IPS-18c (cell line): ENCODE results near the gene FKBP3.
"Not testable (repeated sequence)": the region's sequence is repeated elsewhere in the genome, so short reads cannot be mapped to it uniquely, and the experiment has no call there.

Source experiments
- H3K4me3 ChIP-seq: 2 replicates; pipeline ENCODE4 v1.7.0; 2013; ENCODE audit warnings: low read depth, mild to moderate bottlenecking, low read length, moderate library complexity; ENCODE audit not compliant: insufficient read depth
- H3K9me3 ChIP-seq: one replicate; pipeline ENCODE4 v1.6.1; 2013; ENCODE audit warnings: mild to moderate bottlenecking, low read length, moderate library complexity; ENCODE audit not compliant: control insufficient read depth, insufficient read depth

The FKBP3 gene

GRCh38 chr14:45134051-45134958 lies at the start of gene FKBP3:
Gene FKBP3, minus strand, starts transcription at chr14:45134481. Its CDS starts 25 bp downstream, at chr14:45134456.
- H3K4me3 ChIP-seq = peak within 1 kb of the TSS; percentile 80
- no peaks in the 10 kb centered on the region for H3K9me3 ChIP-seq

GRCh38 chr14:45181806-45182205 lies 47.5 kb upstream of the FKBP3 start:
- Histone ChIP-seq H3K4me3 (no peak overlapping the region), H3K9me3 (no peaks in the 10 kb centered on the region)

- Histone ChIP-seq H3K4me3 (no peak overlapping the region), H3K9me3 (no peaks in the 10 kb centered on the region)
Observed at GRCh38 chr14:45181329-45181728, 47.0 kb upstream of the FKBP3 start.

- H3K4me3 ChIP-seq = no peak overlapping the region
Observed at GRCh38 chr14:45177076-45177475, 42.8 kb upstream of the FKBP3 start.

GRCh38 chr14:45169906-45170305 lies 35.6 kb upstream of the FKBP3 start:
- no peak overlapping the region for H3K4me3 ChIP-seq
- no peaks in the 10 kb centered on the region for H3K9me3 ChIP-seq

More at GRCh38 chr14:45177076-45177475, 42.8 kb upstream of the FKBP3 start:
- H3K9me3 ChIP-seq = no peaks in the 10 kb centered on the region

GRCh38 chr14:45156067-45156466 lies 21.8 kb upstream of the FKBP3 start:
- Histone ChIP-seq H3K4me3 (no peak overlapping the region), H3K9me3 (no peaks in the 10 kb centered on the region)

GRCh38 chr14:45150386-45150890 lies 16.2 kb upstream of the FKBP3 start:
- Histone ChIP-seq H3K9me3 (no peaks in the 10 kb centered on the region), H3K4me3 (no peak overlapping the region)

- no peaks in the 10 kb centered on the region for H3K9me3 ChIP-seq
Observed at GRCh38 chr14:45149602-45150001, 15.3 kb upstream of the FKBP3 start.

GRCh38 chr14:45145214-45145613 lies 10.9 kb upstream of the FKBP3 start:
- H3K4me3 ChIP-seq = no peak overlapping the region
- H3K9me3 ChIP-seq = no peaks in the 10 kb centered on the region

More at GRCh38 chr14:45149602-45150001, 15.3 kb upstream of the FKBP3 start:
- no peak overlapping the region for H3K4me3 ChIP-seq

GRCh38 chr14:45144658-45145057 lies 10.4 kb upstream of the FKBP3 start:
- no peaks in the 10 kb centered on the region for H3K9me3 ChIP-seq
- H3K4me3 ChIP-seq = no peak overlapping the region

- not testable (repeated sequence) for H3K4me3 ChIP-seq, H3K9me3 ChIP-seq
Observed at GRCh38 chr14:45142083-45142482, 7.8 kb upstream of the FKBP3 start.

GRCh38 chr14:45140661-45141187 lies 6.4 kb upstream of the FKBP3 start:
- Histone ChIP-seq H3K4me3 (no peak overlapping the region), H3K9me3 (no peaks in the 10 kb centered on the region)

- H3K4me3 ChIP-seq = peak overlapping the region; percentile 77
- H3K9me3 ChIP-seq = no peaks in the 10 kb centered on the region
Observed at GRCh38 chr14:45136399-45136798, 2.1 kb upstream of the FKBP3 start.

GRCh38 chr14:45135659-45136395 lies 1.5 kb upstream of the FKBP3 start, which contains the start of gene FANCM:
Gene FANCM, plus strand, starts transcription at chr14:45135930. Its CDS starts 102 bp downstream, at chr14:45136032.
- Histone ChIP-seq H3K4me3 (peak within 1 kb of the TSS; percentile 77), H3K9me3 (no peaks in the 10 kb centered on the region)

GRCh38 chr14:45135156-45135555 lies 875 bp upstream of the FKBP3 start:
- Histone ChIP-seq H3K9me3 (no peaks in the 10 kb centered on the region), H3K4me3 (peak overlapping the region; percentile 36; the same call in 1 of the 2 replicates)

- Histone ChIP-seq H3K9me3 (no peaks in the 10 kb centered on the region), H3K4me3 (peak overlapping the region; percentile 80)
Observed at GRCh38 chr14:45133683-45134050, 614 bp downstream of the FKBP3 start.

GRCh38 chr14:45128963-45129629 lies 5.2 kb downstream of the FKBP3 start:
- no peak overlapping the region for H3K4me3 ChIP-seq

More at GRCh38 chr14:45128963-45129629, 5.2 kb downstream of the FKBP3 start:
- H3K9me3 ChIP-seq = no peaks in the 10 kb centered on the region
